ENCODE results near the gene TRIM15.

The TRIM15 gene

GRCh38 chr6:30156774-30157173, 6.6 kb upstream of the TRIM15 start (continued):
- TF ChIP-seq, protein P1, sequence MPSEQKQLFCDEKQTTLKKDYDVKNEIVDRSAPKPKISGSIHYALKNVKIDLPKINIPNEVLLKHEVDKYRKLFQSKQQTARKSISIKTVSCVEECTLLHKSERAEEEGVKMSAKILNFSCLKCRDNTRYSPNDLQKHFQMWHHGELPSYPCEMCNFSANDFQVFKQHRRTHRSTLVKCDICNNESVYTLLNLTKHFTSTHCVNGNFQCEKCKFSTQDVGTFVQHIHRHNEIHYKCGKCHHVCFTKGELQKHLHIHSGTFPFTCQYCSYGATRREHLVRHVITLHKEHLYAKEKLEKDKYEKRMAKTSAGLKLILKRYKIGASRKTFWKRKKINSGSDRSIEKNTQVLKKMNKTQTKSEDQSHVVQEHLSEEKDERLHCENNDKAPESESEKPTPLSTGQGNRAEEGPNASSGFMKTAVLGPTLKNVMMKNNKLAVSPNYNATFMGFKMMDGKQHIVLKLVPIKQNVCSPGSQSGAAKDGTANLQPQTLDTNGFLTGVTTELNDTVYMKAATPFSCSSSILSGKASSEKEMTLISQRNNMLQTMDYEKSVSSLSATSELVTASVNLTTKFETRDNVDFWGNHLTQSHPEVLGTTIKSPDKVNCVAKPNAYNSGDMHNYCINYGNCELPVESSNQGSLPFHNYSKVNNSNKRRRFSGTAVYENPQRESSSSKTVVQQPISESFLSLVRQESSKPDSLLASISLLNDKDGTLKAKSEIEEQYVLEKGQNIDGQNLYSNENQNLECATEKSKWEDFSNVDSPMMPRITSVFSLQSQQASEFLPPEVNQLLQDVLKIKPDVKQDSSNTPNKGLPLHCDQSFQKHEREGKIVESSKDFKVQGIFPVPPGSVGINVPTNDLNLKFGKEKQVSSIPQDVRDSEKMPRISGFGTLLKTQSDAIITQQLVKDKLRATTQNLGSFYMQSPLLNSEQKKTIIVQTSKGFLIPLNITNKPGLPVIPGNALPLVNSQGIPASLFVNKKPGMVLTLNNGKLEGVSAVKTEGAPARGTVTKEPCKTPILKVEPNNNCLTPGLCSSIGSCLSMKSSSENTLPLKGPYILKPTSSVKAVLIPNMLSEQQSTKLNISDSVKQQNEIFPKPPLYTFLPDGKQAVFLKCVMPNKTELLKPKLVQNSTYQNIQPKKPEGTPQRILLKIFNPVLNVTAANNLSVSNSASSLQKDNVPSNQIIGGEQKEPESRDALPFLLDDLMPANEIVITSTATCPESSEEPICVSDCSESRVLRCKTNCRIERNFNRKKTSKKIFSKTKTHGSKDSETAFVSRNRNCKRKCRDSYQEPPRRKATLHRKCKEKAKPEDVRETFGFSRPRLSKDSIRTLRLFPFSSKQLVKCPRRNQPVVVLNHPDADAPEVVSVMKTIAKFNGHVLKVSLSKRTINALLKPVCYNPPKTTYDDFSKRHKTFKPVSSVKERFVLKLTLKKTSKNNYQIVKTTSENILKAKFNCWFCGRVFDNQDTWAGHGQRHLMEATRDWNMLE (tag by site-specific recombination; conservative IDR thresholded peaks at IDR 0.05; ENCODE audit: low read depth): no peak
- TF ChIP-seq ZNF248 (tag by site-specific recombination; IDR thresholded peaks at IDR 0.05): no peak
- TF ChIP-seq GLI2 (tag by site-specific recombination; IDR thresholded peaks at IDR 0.05; ENCODE audit: borderline replicate concordance, low read depth): no peak
- no peak for TF ChIP-seq PRDM4 (tag by site-specific recombination; IDR thresholded peaks at IDR 0.05)
- no peak for TF ChIP-seq KLF16 (tag by site-specific recombination; IDR thresholded peaks at IDR 0.05)
- no peak for TF ChIP-seq ZNF707 (tag by site-specific recombination; IDR thresholded peaks at IDR 0.05)
- no peak for TF ChIP-seq ZBTB49 (tag by site-specific recombination; IDR thresholded peaks at IDR 0.05; ENCODE audit: low read depth)

- H3K4me3 ChIP-seq (ENCODE audit: low read depth, low read length): no peak overlapping the region
- no peak for TF ChIP-seq ZNF174 (tag by site-specific recombination; IDR thresholded peaks at IDR 0.05)
- TF ChIP-seq ZNF48 (tag by site-specific recombination; IDR thresholded peaks at IDR 0.05): no peak
- no peak for TF ChIP-seq OVOL3 (tag by site-specific recombination; IDR thresholded peaks at IDR 0.05)
- no peak for TF ChIP-seq ZXDB (tag by site-specific recombination; IDR thresholded peaks at IDR 0.05)
- TF ChIP-seq ZSCAN30 (tag by site-specific recombination; IDR thresholded peaks at IDR 0.05): no peak
- TF ChIP-seq OSR2 (tag by site-specific recombination; IDR thresholded peaks at IDR 0.05): no peak
- TF ChIP-seq, protein P2, sequence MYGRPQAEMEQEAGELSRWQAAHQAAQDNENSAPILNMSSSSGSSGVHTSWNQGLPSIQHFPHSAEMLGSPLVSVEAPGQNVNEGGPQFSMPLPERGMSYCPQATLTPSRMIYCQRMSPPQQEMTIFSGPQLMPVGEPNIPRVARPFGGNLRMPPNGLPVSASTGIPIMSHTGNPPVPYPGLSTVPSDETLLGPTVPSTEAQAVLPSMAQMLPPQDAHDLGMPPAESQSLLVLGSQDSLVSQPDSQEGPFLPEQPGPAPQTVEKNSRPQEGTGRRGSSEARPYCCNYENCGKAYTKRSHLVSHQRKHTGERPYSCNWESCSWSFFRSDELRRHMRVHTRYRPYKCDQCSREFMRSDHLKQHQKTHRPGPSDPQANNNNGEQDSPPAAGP (tag by site-specific recombination; IDR thresholded peaks at IDR 0.05): no peak
- TF ChIP-seq, protein P3, sequence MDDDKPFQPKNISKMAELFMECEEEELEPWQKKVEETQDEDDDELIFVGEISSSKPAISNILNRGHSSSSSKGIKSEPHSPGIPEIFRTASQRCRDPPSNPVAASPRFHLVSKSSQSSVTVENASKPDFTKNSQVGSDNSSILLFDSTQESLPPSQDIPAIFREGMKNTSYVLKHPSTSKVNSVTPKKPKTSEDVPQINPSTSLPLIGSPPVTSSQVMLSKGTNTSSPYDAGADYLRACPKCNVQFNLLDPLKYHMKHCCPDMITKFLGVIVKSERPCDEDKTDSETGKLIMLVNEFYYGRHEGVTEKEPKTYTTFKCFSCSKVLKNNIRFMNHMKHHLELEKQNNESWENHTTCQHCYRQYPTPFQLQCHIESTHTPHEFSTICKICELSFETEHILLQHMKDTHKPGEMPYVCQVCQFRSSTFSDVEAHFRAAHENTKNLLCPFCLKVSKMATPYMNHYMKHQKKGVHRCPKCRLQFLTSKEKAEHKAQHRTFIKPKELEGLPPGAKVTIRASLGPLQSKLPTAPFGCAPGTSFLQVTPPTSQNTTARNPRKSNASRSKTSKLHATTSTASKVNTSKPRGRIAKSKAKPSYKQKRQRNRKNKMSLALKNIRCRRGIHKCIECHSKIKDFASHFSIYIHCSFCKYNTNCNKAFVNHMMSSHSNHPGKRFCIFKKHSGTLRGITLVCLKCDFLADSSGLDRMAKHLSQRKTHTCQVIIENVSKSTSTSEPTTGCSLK (tag by site-specific recombination; IDR thresholded peaks at IDR 0.05): no peak
- no peak for TF ChIP-seq ZNF792 (tag by site-specific recombination; IDR thresholded peaks at IDR 0.05)
- no peak for TF ChIP-seq ZNF830 (tag by site-specific recombination; IDR thresholded peaks at IDR 0.05; ENCODE audit: low read depth)
- TF ChIP-seq ZNF521 (tag by site-specific recombination; IDR thresholded peaks at IDR 0.05): no peak
- no peak for TF ChIP-seq ZNF623 (tag by site-specific recombination; IDR thresholded peaks at IDR 0.05)
- TF ChIP-seq ZSCAN23 (tag by site-specific recombination; IDR thresholded peaks at IDR 0.05): no peak
- H3K36me3 ChIP-seq (ENCODE audit: control insufficient read depth in 2 of 2, insufficient read depth in 1 of 2, low read length in 2 of 2): no peaks in the 10 kb centered on the region
- no peak overlapping the region for H3K27ac ChIP-seq (ENCODE audit: extremely low read depth, low read depth, low read length)
- peaks cover 27% of the 10 kb centered on the region for H3K4me1 ChIP-seq (ENCODE audit: control insufficient read depth, insufficient read depth, low read length)
- H3K9me3 ChIP-seq (ENCODE audit: control insufficient read depth, insufficient read depth, low read depth, low read length): no peaks in the 10 kb centered on the region
- ChIA-PET POLR2A (interaction anchor here (0.8 kb wide), 1 partner anchor 10 kb away, joined by 8 read pairs; no protein-coding TSS in a partner anchor), CTCF (interaction anchor here (1.0 to 1.6 kb wide), 3 partner anchors 26 to 55 kb away, joined by 3 to 6 read pairs (median 3); no protein-coding TSS in a partner anchor)
These were observed 5.8 kb upstream of the TRIM15 start for GRCh38 chr6:30157581-30157980.

Data from HEK293 (cell line).